Sigmoid colon (tissue), 4 donors: ENCODE measurements around the gene TMEM127.

Experiments
- CTCF ChIP-seq, 4 experiments: fragments of 450-650 bp in 3 of 4; fragments of 200-600 bp in 1 of 4; IDR thresholded peaks; one replicate each; pipeline ENCODE4 v1.5.1; 2016 to 2019; ENCODE audit warnings: antibody characterized with exemption in 4 of 4, mild to moderate bottlenecking in 3 of 4, moderate library complexity in 2 of 4
- POLR2A ChIP-seq, 2 donors: fragments of 450-650 bp; IDR thresholded peaks; one replicate each; pipeline ENCODE4 v1.6.1; 2016; ENCODE audit warnings: antibody characterized with exemption in 2 of 2, mild to moderate bottlenecking in 2 of 2, moderate library complexity in 2 of 2
- POLR2AphosphoS5 ChIP-seq, 4 donors: sonication (generic); formaldehyde crosslinking; IDR thresholded peaks; one replicate each; pipeline ENCODE4 v1.6.1; 2017; ENCODE audit warnings: antibody characterized with exemption in 4 of 4

- TF ChIP-seq CTCF (IDR thresholded peaks at IDR 0.05) (no peak), POLR2A (IDR thresholded peaks at IDR 0.05) (no peak), POLR2AphosphoS5 (IDR thresholded peaks at IDR 0.05) (no peak)
These were observed 52.4 kb downstream of the TMEM127 start for GRCh38 chr2:96213379-96213778.
